K562 (cell line): ENCODE measurements around the gene PRKCQ. TPM values are rescaled to one million over a fixed set of nuclear protein-coding genes. Genes with fewer than 3 reads are reported as not detected.

Experiments
- ATAC-seq: fragments of 200-7000 bp; cut with Tn5 transposase; 3 replicates; pipeline ENCODE4 v1.9.1; 2020; ENCODE audit warnings: moderate library complexity
- BruUV-seq: library from RNA; stranded (reverse); fragments of 400-500 nt; replicated peaks from 2 replicates; lab custom pipeline; 2021; lab: Mats Ljungman, UMichigan
- CTCF ChIA-PET: fragments of 300-600 bp; formaldehyde crosslinking; extraction: SDS; loops from one replicate; lab custom pipeline; 2021; ENCODE audit warnings: low intra/inter-chr PET ratio; lab: Yijun Ruan, JAX
- POLR2A ChIA-PET: fragments of 300-600, 350-650 bp; sonication (Branson Sonifier 250); formaldehyde crosslinking; extraction: SDS; loops from one replicate; lab custom pipeline; 2021; ENCODE audit warnings: antibody characterized with exemption, inconsistent platforms; lab: Yijun Ruan, JAX
- DNase-seq, 4 experiments: peaks; one replicate each; pipeline versions ENCODE4 v3.0.0 to v3.0.0-alpha.2; 2011 to 2018; ENCODE audit warnings: low spot score in 3 of 4, mixed read lengths in 3 of 4; ENCODE audit errors: extremely low read depth in 1 of 4
- FAIRE-seq: peaks from 2 replicates; lab custom pipeline; 2011; peaks lifted over from hg19 to GRCh38; lab: Jason Lieb, UNC
- H2AFZ ChIP-seq: 2 replicates; pipeline ENCODE4 v1.6.0; 2011; ENCODE audit warnings: low read depth, low read length, control low read depth, inconsistent platforms
- H3K27ac ChIP-seq: fragments of 200-600 bp; 3 replicates; pipeline ENCODE4 v1.8.0; 2011; ENCODE audit warnings: low read depth, mild to moderate bottlenecking, control low read depth, inconsistent platforms, low read length, moderate library complexity, mixed read lengths; ENCODE audit errors: extremely low read depth
- H3K27me3 ChIP-seq, 2 experiments: fragments of 300-600 bp in 1 of 2; 2 replicates in 1 of 2; 3 replicates in 1 of 2; pipeline versions ENCODE4 v1.6.0 to v1.8.0; 2011; ENCODE audit warnings: inconsistent platforms in 2 of 2, low read length in 2 of 2, mild to moderate bottlenecking in 1 of 2, mixed read lengths in 1 of 2, moderate library complexity in 1 of 2; ENCODE audit not compliant: control insufficient read depth in 2 of 2, insufficient read depth in 2 of 2
- H3K36me3 ChIP-seq: fragments of 300-600 bp; 3 replicates; pipeline ENCODE4 v1.8.0; 2011; ENCODE audit warnings: mild to moderate bottlenecking, low read length, inconsistent platforms; ENCODE audit not compliant: control insufficient read depth, insufficient read depth
- H3K4me1 ChIP-seq, 2 experiments: fragments of 200-600 bp in 1 of 2; replicated peaks in 1 of 2; 2 replicates in 1 of 2; 3 replicates in 1 of 2; pipeline versions ENCODE4 v1.5.1 to v1.8.0; 2011; ENCODE audit warnings: inconsistent platforms in 2 of 2, low read length in 2 of 2, mild to moderate bottlenecking in 1 of 2, mixed read lengths in 1 of 2, moderate library complexity in 1 of 2; ENCODE audit not compliant: control insufficient read depth in 2 of 2, insufficient read depth in 2 of 2
- H3K4me2 ChIP-seq: 2 replicates; pipeline ENCODE4 v1.6.1; 2011; ENCODE audit warnings: low read length, control low read depth, inconsistent platforms, mixed read lengths; ENCODE audit not compliant: insufficient read depth
- H3K4me3 ChIP-seq: fragments of 200-600 bp; sonication (generic), shearing (Covaris generic); 2 replicates; pipeline ENCODE4 v1.5.1; 2016; ENCODE audit warnings: control low read depth, inconsistent platforms
- H3K79me2 ChIP-seq: fragments of 200-600 bp; 3 replicates; pipeline ENCODE4 v1.8.0; 2011; ENCODE audit warnings: low read length, inconsistent platforms; ENCODE audit not compliant: control insufficient read depth, insufficient read depth
- H3K9ac ChIP-seq, 2 experiments: 2 replicates each; pipeline versions ENCODE4 v1.6.0 to v1.6.1; 2011; ENCODE audit warnings: low read depth in 2 of 2, low read length in 2 of 2, control low read depth in 1 of 2, inconsistent platforms in 1 of 2, mild to moderate bottlenecking in 1 of 2, mixed read lengths in 1 of 2; ENCODE audit not compliant: insufficient read depth in 1 of 2
- H3K9me1 ChIP-seq: one replicate; pipeline ENCODE4 v1.6.0; 2011; ENCODE audit warnings: inconsistent platforms, mild to moderate bottlenecking, low read length, moderate library complexity; ENCODE audit not compliant: control insufficient read depth, insufficient read depth
- H3K9me3 ChIP-seq: replicated peaks from 2 replicates; pipeline ENCODE4 v1.5.1; 2011; ENCODE audit warnings: low read depth, low read length, inconsistent platforms; ENCODE audit not compliant: control insufficient read depth, insufficient read depth
- H4K20me1 ChIP-seq: replicated peaks from 2 replicates; pipeline ENCODE4 v1.6.1; 2011; ENCODE audit warnings: low read length, inconsistent platforms, mixed read lengths; ENCODE audit not compliant: control insufficient read depth, insufficient read depth
- BRF2 ChIP-seq: IDR thresholded peaks from 3 replicates; pipeline ENCODE4 v1.6.1; 2011; ENCODE audit warnings: borderline replicate concordance, mild to moderate bottlenecking; ENCODE audit not compliant: insufficient read length, insufficient read depth
- DMBX1 ChIP-seq: fragments of 250-450 bp; sonication (Bioruptor Pico); IDR thresholded peaks from 2 replicates; pipeline ENCODE4 v1.8.0; 2022; ENCODE audit warnings: inconsistent platforms, mild to moderate bottlenecking, moderate library complexity, borderline replicate concordance
- HDAC8 ChIP-seq: fragments of 450-650 bp; IDR thresholded peaks from 2 replicates; pipeline ENCODE4 v1.6.1; 2016; ENCODE audit warnings: mild to moderate bottlenecking, missing genetic modification characterization, moderate library complexity, missing compliant biosample characterization
- IRF2 ChIP-seq: sonication (generic); formaldehyde crosslinking; IDR thresholded peaks from 2 replicates; pipeline ENCODE4 v1.8.1; 2022; ENCODE audit warnings: mild to moderate bottlenecking, missing genetic modification reagents
- KDM2B ChIP-seq: fragments of 250-450 bp; sonication (Bioruptor Pico); IDR thresholded peaks from 2 replicates; pipeline ENCODE4 v1.8.0; 2021; ENCODE audit warnings: mild to moderate bottlenecking, moderate library complexity
- MEF2A ChIP-seq: IDR thresholded peaks from 2 replicates; pipeline ENCODE4 v1.6.1; 2011; ENCODE audit warnings: low read depth, mild to moderate bottlenecking, low read length, moderate library complexity; ENCODE audit not compliant: control insufficient read depth
- NR0B1 ChIP-seq: fragments of 450-650 bp; IDR thresholded peaks from one replicate; pipeline ENCODE4 v1.6.1; 2018; ENCODE audit warnings: mild to moderate bottlenecking, moderate library complexity; ENCODE audit not compliant: partially characterized antibody
- PRMT5 ChIP-seq: sonication (generic); formaldehyde crosslinking; IDR thresholded peaks from 2 replicates; pipeline ENCODE4 v1.5.0; 2020; ENCODE audit warnings: missing genetic modification reagents
- RBM14 ChIP-seq: fragments of 200-400 bp; formaldehyde crosslinking; IDR thresholded peaks from 2 replicates; pipeline ENCODE4 v1.6.1; 2018; ENCODE audit warnings: low read depth, mild to moderate bottlenecking, low read length, moderate library complexity, borderline replicate concordance; ENCODE audit not compliant: insufficient read depth
- SIX5 ChIP-seq, 2 experiments: IDR thresholded peaks; 2 replicates each; pipeline ENCODE4 v1.6.1; 2011; ENCODE audit warnings: low read length in 2 of 2, borderline replicate concordance in 1 of 2, low read depth in 1 of 2, mild to moderate bottlenecking in 1 of 2, moderate library complexity in 1 of 2; ENCODE audit not compliant: insufficient read depth in 1 of 2
- STAT5A ChIP-seq: IDR thresholded peaks from 2 replicates; pipeline ENCODE4 v1.6.1; 2012; ENCODE audit warnings: low read length, inconsistent platforms, borderline replicate concordance
- ZNF146 ChIP-seq: IDR thresholded peaks from one replicate; pipeline ENCODE4 v1.6.1; 2018; ENCODE audit warnings: missing compliant biosample characterization; ENCODE audit not compliant: unreplicated experiment
- ZNF23 ChIP-seq: fragments of 250-450 bp; sonication (Bioruptor Pico); IDR thresholded peaks from 2 replicates; pipeline ENCODE4 v1.4.0; 2020; ENCODE audit warnings: mild to moderate bottlenecking
- ZNF311 ChIP-seq: fragments of 250-450 bp; sonication (Bioruptor Pico); IDR thresholded peaks from 2 replicates; pipeline ENCODE4 v1.4.0; 2020; ENCODE audit warnings: mild to moderate bottlenecking, moderate library complexity
- WGBS: fragments of 100-300 bp; shearing (Covaris generic); methylation state at CpG from one replicate; pipeline ENCODE4 v1.1.6; 2016; ENCODE audit warnings: low coverage, mixed read lengths; ENCODE audit not compliant: insufficient coverage; ENCODE audit errors: missing lambda C conversion rate; 5-methylcytosine and 5-hydroxymethylcytosine counted together
- in situ Hi-C: fragments of 300-500 bp; cut with MboI; formaldehyde crosslinking; loops from 4 replicates; pipeline ENCODE4 v1.15.0; 2018; ENCODE audit warnings: inconsistent platforms, mixed read lengths
- intact Hi-C: fragments of 100-400 bp; cut with micrococcal nuclease; formaldehyde crosslinking; loops from 2 replicates; pipeline ENCODE4 v1.14.2; 2022
- polyA plus RNA-seq, 8 experiments: library from polyadenylated mRNA; depleted of rRNA in 4 of 8; stranded (reverse) in 5 of 8; unstranded in 3 of 8; fragments of >200 nt; fragmentation: Nextera tagmentation in 2 of 8; fragmentation: Illumina TruSeq in 1 of 8; extraction: Ambion mirVana in 2 of 8; extraction: Trizol in 1 of 8; gene quantifications; 2 replicates each; pipeline versions ENCODE4 v1.2.1 to v1.2.3, GENCODE V29; 2011 to 2014; ENCODE audit warnings: inconsistent platforms in 1 of 8, missing spikeins in 1 of 8
- total RNA-seq, 7 experiments: library from RNA; depleted of rRNA in 6 of 7; stranded (reverse); fragments of >200 nt in 6 of 7; fragmentation: Illumina TruSeq in 2 of 7; extraction: Trizol in 2 of 7; gene quantifications; 2 replicates each; pipeline versions ENCODE4 v1.2.1 to v1.2.3, GENCODE V29; 2011 to 2021; ENCODE audit warnings: low replicate concordance in 1 of 7
- TF ChIP-seq, protein P1 (sequence below): sonication (generic); formaldehyde crosslinking; IDR thresholded peaks from 2 replicates; pipeline ENCODE4 v1.8.0; 2022; ENCODE audit warnings: missing genetic modification reagents, mild to moderate bottlenecking, moderate library complexity, borderline replicate concordance
- TF ChIP-seq, protein P2 (sequence below): fragments of 450-650 bp; conservative IDR thresholded peaks from 2 replicates; pipeline ENCODE4 v1.6.1; 2016; ENCODE audit warnings: missing genetic modification characterization, low read depth, mild to moderate bottlenecking, control low read depth, missing compliant biosample characterization

The PRKCQ gene
- total and polyA plus RNA-seq, 9 of the 15 experiments (the other 6 are each of a cell fraction or from before 2014, with no cell fraction given): 4.4 to 23.3 (median 14.6) TPM

GRCh38 chr10:6473901-6474370 lies 106.1 kb downstream of the PRKCQ start (continued):
- TF ChIP-seq ZNF146 (CRISPR knock-in tag) (no peak), NR0B1 (no peak), SIX5 (IDR thresholded peaks at IDR 0.05; ENCODE audit: borderline replicate concordance in 1 of 2, insufficient read depth in 1 of 2, low read depth in 1 of 2, low read length in 2 of 2) (no peak), DMBX1 (CRISPR knock-in tag) (peak; percentile 92), BRF2 (no peak), RBM14 (no peak)

DNA sequence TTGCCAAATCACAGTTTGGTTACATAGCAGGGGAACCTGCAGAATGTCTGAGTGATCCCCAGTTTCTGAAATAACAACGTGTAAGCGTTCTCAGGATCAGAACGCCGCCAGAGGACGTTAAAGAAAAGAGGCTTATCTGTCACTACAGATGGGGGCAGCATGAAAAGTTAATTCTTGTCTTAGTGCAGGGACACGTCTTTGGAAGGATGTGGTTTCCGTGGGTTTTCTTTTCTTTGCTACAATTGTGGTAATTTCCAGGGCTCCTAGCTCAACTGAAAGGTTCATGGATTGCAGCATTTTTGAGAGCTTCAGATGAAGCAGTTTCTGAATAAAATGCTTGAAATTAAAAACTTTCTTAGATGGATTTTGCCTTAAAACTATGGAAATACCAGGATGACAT lies 106.6 kb downstream of the PRKCQ start:
- Histone ChIP-seq H4K20me1 (no peaks in the 10 kb centered on the region), H2AFZ (peak overlapping the region; percentile 88), H3K9me1 (no peaks in the 10 kb centered on the region), H3K27ac (peak overlapping the region; percentile 95), H3K4me3 (no peak overlapping the region), H3K27me3 (no peaks in the 10 kb centered on the region), H3K79me2 (no peaks in the 10 kb centered on the region), H3K36me3 (peaks cover 12% of the 10 kb centered on the region; the same call in 2 of the 3 replicates), H3K4me2 (peak overlapping the region; percentile 30), H3K9me3 (no peaks in the 10 kb centered on the region), H3K4me1 (peaks cover 12 to 44% of the 10 kb centered on the region in 2 experiments), H3K9ac (peak overlapping the region in 1 of 2 experiments; percentile 60; a peak in 2 of 4 replicates)
- peak; percentile 61 to 92 (median 76) for DNase-seq
- FAIRE-seq: peak; percentile 98
- no TSS peak for BruUV-seq
- in situ Hi-C loops: no loop called here
- 0% methylated on average over 7 of the region's 7 CpGs for WGBS
- POLR2A ChIA-PET: interaction anchor here (0.9 to 1.6 kb wide), 3 partner anchors 9 to 18 kb away, joined by 3 to 5 read pairs (median 3); no protein-coding TSS in a partner anchor
- peak; percentile 94 for ATAC-seq
- CTCF ChIA-PET: interaction anchor here (0.7 kb wide), 1 partner anchor 60 kb away, joined by 3 read pairs; no protein-coding TSS in a partner anchor
- intact Hi-C loops: loop anchor here (5.0 kb wide), 1 partner anchor 109 kb away; the partner anchor contains the start of gene PRKCQ
- TF ChIP-seq IRF2 (CRISPR knock-in tag) (no peak), KDM2B (CRISPR knock-in tag) (no peak), MEF2A (peak; percentile 54; the same call in 1 of the 2 replicates), STAT5A (peak; percentile 84), HDAC8 (tag) (no peak), ZNF23 (no peak), ZNF311 (CRISPR knock-in tag) (no peak), PRMT5 (CRISPR knock-in tag) (no peak)
- TF ChIP-seq, protein P1, sequence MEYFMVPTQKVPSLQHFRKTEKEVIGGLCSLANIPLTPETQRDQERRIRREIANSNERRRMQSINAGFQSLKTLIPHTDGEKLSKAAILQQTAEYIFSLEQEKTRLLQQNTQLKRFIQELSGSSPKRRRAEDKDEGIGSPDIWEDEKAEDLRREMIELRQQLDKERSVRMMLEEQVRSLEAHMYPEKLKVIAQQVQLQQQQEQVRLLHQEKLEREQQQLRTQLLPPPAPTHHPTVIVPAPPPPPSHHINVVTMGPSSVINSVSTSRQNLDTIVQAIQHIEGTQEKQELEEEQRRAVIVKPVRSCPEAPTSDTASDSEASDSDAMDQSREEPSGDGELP (CRISPR knock-in tag): no peak
- TF ChIP-seq, protein P2, sequence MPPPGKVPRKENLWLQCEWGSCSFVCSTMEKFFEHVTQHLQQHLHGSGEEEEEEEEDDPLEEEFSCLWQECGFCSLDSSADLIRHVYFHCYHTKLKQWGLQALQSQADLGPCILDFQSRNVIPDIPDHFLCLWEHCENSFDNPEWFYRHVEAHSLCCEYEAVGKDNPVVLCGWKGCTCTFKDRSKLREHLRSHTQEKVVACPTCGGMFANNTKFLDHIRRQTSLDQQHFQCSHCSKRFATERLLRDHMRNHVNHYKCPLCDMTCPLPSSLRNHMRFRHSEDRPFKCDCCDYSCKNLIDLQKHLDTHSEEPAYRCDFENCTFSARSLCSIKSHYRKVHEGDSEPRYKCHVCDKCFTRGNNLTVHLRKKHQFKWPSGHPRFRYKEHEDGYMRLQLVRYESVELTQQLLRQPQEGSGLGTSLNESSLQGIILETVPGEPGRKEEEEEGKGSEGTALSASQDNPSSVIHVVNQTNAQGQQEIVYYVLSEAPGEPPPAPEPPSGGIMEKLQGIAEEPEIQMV (tag): no peak
